GM19467 (cell line): ENCODE measurements around the gene SACS.
"Not testable (repeated sequence)": the region's sequence is repeated elsewhere in the genome, so short reads cannot be mapped to it uniquely, and the experiment has no call there.

Experiments
- ATAC-seq: cut with Tn5 transposase; IDR thresholded peaks from one replicate; pipeline ENCODE4 v1.9.1; 2021; ENCODE audit warnings: mild to moderate bottlenecking, moderate library complexity; ENCODE audit not compliant: unreplicated experiment

SACS gene

GRCh38 chr13:23320926-23321534 lies 112.5 kb downstream of the SACS start:
- ATAC-seq = no peak

GRCh38 chr13:23319883-23320224 lies 113.6 kb downstream of the SACS start:
- ATAC-seq = no peak

- ATAC-seq = not testable (repeated sequence)
Measured at GRCh38 chr13:23314837-23315236, 118.7 kb downstream of the SACS start.

- ATAC-seq = no peak
Measured at GRCh38 chr13:23292586-23292985, 140.9 kb downstream of the SACS start.

- ATAC-seq = no peak
Measured at GRCh38 chr13:23289917-23290357, 143.6 kb downstream of the SACS start.

GRCh38 chr13:23288995-23289394 lies 144.5 kb downstream of the SACS start:
- no peak for ATAC-seq

GRCh38 chr13:23288564-23288963 lies 144.9 kb downstream of the SACS start:
- ATAC-seq = no peak

GRCh38 chr13:23279321-23279720 lies 154.2 kb downstream of the SACS start:
- no peak for ATAC-seq
